Hypothalamus (tissue), 51 donors: Measurements from ENCODE around the gene VAV3.

Source experiments
- DNase-seq, 51 donors: peaks; one replicate each; lab custom pipeline; 2025; lab: John Stamatoyannopoulos, UW

Gene VAV3

DNA sequence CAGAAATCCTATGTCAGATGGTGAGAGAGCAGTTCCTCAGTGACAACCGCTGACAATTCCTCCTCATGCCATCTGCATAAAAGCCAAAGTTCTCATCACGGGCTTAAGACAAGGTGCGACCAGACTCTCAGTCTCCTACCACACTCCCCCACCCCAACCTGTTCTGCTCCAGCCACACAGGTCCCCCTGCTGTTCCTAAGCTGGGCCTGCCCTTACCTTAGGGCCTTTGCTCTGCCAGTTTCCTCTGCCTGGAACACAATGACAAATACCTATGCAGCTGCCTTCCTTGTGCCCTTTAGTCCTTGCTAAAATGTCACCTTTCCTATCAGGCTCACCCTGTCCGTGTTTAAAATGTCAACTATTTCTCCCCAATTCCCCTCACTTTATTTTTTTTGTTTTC, 441.9 kb downstream of the VAV3 start:
- DNase-seq = no peak
